NCI-H2107 treated with DMSO at 0.1 percent for 48 hours (cell line): ENCODE results near the gene MYO9A.

ENCODE experiments used
- DNase-seq: peaks from one replicate; lab custom pipeline; 2025; ENCODE audit not compliant: unreplicated experiment; lab: John Stamatoyannopoulos, UW

MYO9A gene

DNA sequence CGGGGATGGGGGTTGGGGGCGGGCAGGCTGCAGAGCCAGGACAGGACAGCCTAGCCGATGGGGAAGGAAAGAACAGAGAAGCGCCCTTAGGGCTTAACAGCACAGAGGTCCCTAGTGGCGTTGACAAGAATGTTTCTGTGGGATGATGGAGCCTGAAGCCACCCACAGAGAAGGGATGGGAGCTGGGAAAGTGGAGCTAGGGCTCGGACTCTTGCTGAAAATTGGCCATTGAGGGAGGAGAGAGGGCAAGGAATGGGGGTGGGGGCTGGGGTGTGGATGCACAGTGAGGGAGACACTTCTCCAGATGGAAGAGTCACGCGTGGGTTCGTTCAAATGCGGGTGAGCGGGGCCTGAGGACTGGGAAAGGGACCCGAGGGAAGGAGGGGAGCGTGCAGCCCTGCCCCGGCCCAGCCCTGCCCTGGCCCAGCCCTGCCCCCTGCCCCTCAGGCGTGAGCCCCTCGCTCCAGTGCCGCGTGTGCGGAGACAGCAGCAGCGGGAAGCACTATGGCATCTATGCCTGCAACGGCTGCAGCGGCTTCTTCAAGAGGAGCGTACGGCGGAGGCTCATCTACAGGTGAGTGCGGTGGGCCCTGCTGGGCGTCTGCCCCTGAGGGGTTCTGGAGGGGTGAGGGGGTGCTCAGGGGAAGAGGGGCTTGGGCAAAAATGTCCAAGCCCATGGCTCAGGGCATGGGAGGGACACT, 306.8 kb downstream of the MYO9A start:
- no peak for DNase-seq

DNA sequence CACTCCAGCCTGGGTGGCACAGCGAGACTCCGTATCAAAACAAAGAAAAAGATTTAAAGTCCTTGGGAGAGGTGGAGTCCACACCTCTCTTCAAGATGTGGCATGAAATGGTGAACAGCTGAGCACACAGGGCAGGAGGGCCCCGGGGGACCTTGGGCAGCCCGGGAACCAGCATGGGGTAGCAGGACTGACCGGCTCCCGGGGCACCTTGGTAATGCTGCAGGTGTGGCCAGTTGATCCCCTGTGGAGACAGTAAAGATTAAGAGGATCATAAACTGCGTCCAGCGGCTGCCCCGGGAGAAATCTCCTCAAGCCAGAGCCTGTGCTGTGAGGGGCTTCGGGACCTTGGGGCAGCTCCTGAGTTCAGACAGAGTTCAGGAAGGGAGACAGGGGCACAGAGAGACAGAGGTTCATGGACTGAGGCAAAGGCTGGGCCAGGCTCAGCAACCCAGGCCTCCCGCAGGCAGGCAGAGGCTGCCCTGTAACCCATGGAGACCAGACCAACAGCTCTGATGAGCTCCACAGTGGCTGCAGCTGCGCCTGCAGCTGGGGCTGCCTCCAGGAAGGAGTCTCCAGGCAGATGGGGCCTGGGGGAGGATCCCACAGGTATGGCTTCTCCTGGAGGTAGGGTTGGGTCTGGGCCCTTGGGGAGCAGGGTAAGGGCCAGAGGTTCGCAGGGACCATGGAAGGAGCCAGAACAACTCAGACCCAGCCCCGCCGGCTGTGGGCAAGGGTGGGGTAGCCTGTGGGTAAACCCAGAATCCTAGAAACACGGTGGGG, 307.5 kb downstream of the MYO9A start, which contains the start of gene NR2E3:
TSS of gene NR2E3 (plus strand) at position 299 of the 780 bp plus-strand sequence. CDS start at position 489, 190 bp downstream.
- DNase-seq = no peak

DNA sequence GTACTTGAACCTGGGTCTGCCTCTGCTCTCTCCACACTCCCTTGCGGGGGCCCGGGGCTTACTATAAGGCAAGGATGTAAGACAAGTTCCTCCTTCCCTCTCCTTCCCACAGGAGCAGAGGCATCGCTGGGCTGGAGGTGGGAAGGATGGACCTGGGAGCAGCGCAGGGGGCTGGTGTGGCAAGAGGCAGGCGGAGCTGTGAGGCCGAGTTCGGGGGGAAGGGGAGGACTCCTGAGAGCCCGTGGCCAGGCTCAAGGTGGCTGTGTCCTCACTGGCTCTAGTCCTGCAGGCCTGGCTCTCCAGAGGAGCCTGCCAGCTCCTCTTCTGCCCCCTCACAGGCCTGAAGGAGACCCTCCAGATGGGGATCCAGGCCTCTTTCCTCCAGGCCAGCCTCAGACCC, 308.6 kb downstream of the MYO9A start:
- no peak for DNase-seq

DNA sequence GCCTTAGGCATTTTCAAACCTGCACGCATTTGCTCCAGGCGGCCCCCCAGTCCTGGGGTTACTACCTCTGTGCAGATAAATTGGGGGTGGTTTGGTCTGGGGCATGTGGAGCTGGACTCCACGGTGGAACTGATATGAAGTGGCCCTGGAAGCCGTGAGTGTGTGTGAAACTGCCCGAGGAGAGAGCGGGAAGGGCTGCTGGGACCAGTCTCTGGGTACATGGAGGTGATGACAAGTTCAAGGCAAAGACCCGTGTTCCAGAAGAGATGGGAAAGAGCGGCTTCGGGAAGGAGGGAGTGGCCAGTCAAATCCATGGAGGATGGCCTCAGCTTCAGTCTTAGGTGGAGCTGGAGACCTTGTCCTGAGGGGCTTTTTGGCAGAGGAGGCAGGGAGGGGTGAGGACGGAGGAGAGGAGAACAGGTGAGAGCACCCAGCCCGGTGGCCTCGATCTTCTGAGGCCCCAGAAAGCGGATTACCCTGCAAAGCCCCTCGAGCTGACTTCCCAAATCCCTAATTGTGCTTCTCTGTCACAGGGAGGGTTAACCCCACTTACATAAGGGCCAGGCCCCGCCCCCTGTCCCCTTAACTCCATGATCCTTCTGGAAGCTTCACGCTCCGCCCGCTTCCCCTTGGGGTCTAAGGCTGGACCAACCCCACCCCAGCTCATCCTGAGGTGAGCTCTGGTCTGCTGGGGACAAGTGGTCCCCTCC, 309.5 kb downstream of the MYO9A start:
- no peak for DNase-seq

DNA sequence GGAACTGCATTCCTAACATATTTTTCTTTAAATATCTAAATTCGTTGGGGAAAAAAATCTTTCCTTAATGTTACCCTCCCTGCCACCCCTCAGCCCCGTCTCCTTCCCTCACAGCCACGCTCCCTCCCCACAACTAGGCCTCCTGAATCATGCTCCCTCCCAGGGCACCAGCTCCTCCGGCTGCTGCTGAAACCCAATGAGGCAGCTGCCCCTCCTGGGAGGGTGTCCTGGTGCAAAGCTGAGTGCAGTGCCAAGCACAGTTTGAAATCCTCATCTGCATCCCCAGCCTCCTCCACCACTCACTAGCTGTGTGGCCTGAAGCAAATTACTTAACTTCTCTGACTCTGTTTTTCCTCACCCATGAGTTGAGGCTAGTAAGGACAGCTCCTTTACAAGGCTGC, 310.3 kb downstream of the MYO9A start:
- DNase-seq = no peak

DNA sequence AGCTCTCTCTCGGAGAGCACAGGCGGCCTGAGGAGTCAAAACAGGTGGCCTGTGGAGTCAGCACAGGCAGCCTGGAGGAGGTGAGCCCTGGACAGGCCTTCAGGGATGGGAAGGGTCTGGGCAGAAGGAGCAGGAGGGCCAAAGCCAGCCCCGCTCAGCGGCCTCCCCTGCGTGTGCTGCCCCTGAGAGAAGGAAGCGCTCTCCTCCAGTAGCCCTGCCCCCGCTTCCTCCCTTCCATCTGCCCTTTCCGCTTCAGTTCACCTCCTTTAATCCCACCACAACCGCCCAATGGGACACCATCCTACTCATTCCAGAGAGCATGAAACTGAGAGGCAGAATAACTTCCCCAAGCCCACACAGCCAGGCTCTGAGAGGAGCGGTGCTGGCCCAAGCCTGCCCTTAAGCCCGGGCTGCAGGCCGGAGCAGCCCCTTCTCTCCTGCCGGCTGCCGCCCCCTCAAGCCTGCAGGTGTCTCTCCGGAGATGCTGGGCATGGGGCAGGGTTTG, 310.8 kb downstream of the MYO9A start:
- DNase-seq = no peak

DNA sequence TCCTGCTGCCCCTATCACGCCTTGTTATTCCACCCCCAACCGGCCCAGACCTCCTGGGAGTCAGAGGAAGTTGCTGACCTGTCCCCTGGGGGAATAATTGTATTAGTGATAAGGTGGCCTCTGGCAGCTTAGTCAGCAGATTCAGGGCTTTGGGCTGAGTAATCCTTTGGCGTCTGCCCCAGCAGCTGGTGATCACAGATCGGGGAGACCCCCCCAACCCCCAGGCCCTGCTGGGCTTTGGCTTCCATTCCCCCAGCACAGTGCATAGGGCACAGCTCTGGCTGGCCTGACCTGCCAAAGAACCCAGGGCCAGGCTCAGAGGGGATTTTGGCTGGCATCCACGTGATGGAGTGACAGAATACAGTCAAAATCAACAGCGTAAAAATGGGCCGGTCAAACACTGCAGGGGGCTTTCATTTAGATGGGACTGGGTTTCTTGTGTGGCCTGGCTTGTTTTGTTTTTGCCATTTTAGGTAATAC, 311.5 kb downstream of the MYO9A start:
- DNase-seq = no peak

DNA sequence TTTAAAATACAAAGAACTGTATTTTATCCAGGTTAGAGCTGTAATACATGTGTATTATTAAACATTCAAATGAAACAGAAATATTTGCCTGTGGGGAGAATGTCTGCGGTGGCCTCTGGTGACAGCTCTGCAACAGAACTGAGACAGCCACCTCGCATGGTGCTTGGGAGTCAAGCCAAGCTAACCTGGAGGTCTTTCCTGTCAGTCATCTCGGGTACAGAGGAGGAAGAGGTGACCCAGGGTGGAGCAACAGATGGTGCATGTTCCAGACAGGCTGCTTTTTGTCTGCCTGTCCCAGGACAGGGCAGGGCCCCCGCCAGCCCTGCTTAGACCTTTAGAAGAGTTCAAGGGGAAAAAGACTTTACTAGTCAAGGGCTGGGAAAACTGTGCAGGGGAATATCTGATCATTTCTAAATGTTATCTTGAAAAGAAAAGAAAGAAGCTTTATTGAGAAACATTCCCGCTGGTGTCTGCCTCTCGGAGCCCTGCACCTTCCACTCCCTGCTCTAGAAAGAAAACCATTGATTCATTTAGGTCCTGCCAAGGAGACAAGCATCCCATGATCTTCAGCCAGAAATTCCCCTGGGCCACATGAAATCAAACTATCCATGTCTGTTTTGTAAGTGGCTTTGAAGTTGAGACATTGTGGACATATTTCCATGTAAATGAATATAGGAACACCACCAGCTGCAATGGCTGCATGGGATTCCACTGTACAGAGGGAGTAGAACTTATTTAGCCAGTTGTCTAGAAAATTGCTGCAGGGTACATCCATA, 313.1 kb downstream of the MYO9A start:
- DNase-seq = no peak

DNA sequence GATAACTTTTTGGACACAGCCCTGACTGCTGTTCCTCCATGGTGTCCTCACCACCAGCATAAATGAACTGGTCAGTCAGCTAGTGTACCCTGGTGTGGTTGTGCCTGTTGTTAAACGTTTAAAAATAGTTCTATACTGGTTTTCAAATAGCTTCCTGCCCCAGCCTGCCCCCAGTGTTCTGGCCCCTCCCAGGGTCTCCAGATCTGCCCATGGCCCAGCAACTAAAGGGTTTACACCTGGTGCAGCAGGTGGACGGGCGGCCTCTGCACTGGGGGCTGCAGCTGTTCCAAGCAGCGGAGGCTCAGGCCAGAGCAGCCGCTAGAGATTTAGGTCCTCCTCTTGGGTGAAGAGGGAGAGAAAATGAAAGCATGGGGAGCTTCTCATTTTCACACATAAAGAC, 313.7 kb downstream of the MYO9A start:
- no peak for DNase-seq

DNA sequence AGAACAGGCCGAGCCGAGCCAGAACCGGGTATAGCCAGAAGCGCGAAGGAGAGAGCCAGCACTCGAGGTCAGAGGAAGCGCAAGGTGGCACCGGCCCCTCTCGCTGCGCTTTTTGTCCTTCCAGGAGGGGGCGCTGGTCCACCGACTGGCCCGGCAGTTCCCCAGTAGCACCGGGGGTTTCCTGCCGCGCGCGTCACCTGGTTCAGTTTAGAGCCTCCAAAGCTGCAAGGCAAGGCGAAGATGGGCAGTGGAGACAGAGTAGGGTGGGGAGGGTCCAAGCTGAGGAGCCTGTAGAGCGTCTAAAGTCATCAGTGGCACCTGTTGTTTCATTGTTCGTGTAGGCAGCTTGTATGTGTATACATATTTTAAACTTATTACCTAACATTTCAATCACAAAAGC, 315.2 kb downstream of the MYO9A start:
- DNase-seq = no peak

DNA sequence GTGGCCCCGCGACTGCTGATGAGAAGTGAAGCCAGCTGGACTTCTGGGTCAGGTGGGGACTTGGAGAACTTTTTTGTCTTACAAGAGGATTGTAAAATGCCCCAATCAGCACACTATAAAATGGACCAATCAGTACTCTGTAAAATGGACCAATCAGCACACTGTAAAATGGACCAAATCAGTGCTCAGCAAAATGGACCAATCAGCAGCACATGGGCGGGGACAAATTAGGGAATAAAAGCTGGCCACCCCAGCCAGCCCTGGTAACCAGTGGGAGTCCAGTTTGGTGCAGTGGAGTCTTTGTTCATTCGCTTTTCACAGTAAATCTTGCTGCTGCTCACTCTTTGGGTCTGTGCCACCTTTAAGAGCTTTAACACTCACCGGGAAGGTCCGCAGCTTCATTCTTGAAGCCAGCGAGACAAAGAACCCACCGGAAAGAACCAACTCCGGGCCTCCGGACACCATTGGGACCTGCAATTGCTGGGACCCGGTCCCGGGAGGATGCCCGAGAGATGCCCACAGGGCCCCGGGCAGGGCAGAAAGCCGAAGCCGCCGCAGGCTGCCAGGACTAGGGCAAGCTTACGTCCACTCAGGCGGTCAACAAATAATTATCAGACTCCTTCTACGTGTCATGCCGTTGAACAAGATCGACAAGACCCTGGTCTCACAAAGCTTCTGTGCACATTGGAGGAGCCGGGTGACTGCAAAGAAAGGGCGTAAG, 315.9 kb downstream of the MYO9A start:
- no peak for DNase-seq

DNA sequence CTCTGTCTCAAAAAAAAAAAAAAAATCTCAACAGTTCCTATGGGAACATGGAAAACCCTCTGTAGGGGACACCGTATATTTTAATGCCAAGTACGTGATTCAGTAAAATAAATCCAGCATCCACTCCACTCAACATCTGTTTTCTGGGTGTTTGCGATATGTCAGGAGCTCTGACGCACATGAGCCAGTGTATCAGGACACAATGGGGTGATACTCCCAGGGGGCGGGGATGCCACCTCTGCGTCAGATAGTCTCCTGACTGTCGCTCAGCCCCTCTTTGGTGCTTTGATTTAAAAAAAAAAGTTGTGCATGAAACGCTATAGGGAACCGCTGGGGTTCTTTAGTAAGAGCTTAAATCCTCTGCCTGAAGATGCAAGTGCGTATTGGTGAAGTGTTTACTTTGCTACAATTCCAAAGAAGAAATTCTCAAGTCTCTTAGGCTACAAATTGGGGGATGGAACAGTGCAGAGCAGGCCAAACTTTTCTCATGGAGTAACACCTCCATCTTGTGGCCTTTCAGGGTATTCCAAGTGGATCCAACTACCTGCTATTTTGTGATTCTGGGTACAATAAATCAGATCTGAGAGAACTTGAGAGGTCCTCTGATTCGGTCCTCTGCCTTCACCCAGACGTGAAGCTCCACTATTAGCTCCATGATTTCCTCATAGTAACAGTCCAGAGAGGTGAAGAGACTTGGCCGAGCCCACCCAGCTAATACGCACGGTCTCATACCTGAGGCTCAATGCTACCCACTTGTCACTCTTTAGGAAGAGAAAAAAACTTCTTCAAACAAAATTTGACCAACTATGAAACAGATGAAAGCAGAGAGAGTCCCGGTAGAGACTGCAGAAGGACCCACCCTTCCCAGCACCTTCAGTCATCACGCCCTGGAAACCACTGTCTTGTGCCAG, 316.9 kb downstream of the MYO9A start:
- peak; percentile 28 for DNase-seq

DNA sequence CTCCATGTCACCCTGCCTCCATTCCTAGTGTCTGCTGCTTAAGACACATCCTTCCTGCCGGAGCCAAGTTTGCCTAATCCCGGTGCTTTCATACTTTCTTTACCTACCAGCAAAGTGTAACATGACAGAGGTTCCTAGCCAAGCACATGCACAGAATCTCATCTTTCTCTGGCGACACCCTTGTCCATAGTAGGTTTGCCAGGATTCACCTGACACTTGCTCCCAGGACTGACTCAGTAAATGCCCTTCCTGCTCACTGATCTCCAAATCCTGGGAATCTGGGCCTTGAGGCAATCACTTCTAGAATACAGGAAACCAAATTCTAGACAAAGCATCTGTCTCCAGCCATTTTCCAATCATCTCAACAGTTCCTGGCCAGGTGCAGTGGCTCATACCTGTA, 317.8 kb downstream of the MYO9A start:
- no peak for DNase-seq

DNA sequence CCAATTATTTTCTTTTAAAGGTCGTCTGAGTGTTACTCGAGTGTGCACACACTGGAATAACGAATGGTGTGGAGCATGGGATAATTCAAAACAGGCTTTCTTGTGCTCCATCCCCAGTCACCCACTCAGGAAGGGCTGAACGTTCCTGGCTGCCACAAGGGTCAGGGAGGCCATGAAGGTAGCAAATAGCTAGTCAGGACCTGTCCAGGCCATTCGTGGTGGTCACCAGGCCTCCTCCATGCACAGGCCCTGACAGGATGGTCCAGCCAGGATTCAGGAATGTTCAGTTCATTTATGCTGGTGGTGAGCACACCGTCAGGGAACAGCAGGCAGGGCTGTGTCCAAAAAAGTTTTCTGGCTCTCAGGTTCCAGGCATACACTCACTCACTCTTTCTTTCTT, 319.3 kb downstream of the MYO9A start:
- DNase-seq = no peak

DNA sequence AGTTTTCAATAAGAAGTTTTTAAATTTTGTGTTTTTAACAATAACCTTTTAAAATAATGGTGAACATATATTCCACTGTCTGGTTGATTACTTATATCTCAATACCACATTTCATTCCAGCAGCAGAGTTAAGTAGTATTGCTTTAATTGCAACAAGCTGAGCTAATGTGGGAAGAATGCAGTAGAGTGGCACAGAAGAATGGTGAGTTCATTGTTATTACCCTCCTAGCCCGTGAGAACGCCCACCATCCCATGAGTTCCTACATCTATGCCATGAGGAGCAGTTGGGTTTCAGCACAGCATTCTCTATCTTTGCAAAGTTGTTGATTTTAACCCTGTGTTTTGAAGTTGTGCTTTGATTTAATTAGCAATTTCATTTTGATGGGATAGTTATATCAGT, 325.4 kb downstream of the MYO9A start:
- DNase-seq = no peak

DNA sequence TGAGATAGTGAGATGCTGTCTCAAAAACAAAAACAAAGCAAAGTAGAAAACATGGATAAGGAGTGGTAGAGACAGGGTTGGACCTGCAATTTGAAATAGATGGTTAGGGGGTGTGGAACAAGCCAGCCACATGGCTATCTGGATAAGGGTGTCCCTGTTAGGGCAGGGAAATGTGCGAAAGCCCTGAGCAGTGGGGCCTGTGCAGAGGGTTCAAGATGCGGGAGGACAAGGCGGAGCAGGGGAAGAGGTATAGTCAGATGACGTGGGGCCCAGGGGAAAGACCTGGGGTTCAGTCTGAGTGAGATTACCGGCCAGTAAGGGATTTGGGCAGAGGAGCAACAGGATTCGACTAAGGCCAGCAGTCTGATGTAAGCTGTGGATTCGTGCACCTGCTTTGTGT, 326.0 kb downstream of the MYO9A start:
- no peak for DNase-seq

DNA sequence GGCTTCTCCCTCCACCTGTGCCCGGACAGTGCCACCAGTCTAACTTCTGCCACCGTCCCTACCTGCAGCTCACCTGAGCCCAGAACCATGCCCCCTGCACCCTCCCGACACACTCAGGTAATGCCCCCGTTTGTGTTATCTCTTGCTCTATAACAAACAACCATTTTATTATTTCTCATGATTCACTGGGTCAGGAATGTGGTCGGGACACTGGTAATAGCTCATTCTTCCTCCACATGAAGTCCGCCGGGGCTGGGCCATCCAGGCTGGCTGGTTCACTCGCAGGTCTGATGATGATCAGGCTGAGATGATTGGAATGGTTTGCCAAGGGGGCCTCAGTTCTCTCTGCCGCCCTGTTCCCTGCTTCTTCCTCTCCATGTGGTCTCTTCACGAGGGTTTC, 327.9 kb downstream of the MYO9A start:
- no peak for DNase-seq

DNA sequence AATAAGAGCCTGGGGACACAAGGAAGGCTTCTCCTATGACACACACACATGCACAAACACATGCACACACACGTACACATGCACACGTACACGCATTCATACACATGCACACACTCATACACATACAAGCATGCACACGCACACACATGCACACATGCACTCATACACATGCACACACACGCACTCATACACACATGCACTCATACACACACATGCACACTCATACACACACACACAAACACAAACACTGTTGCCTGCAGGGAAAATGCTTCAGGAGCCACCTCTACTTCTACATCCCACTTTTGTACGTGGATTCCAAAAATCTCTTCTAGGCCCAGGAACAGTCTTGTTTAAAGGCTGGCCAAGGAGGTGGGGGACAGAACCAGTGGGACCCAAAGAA, 328.3 kb downstream of the MYO9A start:
- no peak for DNase-seq
